ENCODE measurements around the gene TCTN1. TPM values are rescaled to one million over a fixed set of nuclear protein-coding genes. Genes with fewer than 3 reads are reported as not detected.

The TCTN1 gene
- total RNA-seq, 4 donors from 2014 or later, result 19.4 to 32.5 (median 30.5) TPM

- 73% methylated on average over 2 of the region's 4 CpGs; no CpG with 5 or more reads in 1 of the 2 donors for WGBS, 2 donors (ENCODE audit: low coverage in 1 of 2)
- Histone ChIP-seq H3K27me3 (no peaks in the 10 kb centered on the region), H3K27ac (no peak overlapping the region), H3K9me3 (peaks cover 0 to 9% (median 0%) of the 10 kb centered on the region in 3 donors), H3K4me1 (no peaks in the 10 kb centered on the region), H3K4me3 (no peak overlapping the region), H3K36me3 (peaks cover 0 to 10% of the 10 kb centered on the region in 2 donors)
- ATAC-seq, result no peak
- TF ChIP-seq CTCF (IDR thresholded peaks at IDR 0.05), result no peak
- no peak for TF ChIP-seq POLR2A (IDR thresholded peaks at IDR 0.05)
- no peak for TF ChIP-seq POLR2AphosphoS5 (IDR thresholded peaks at IDR 0.05)
- TF ChIP-seq EP300 (IDR thresholded peaks at IDR 0.05), result no peak
Measured at GRCh38 chr12:110676171-110676570, 62.2 kb downstream of the TCTN1 start.

GRCh38 chr12:110677206-110677911 is 63.4 kb downstream of the TCTN1 start:
- Histone ChIP-seq H3K27ac (peak overlapping the region in 2 of 4 donors; percentile 24 to 31), H3K4me3 (no peak overlapping the region), H3K27me3 (no peaks in the 10 kb centered on the region), H3K9me3 (peaks cover 0 to 9% (median 0%) of the 10 kb centered on the region in 3 donors), H3K36me3 (peaks cover 0 to 14% of the 10 kb centered on the region in 2 donors), H3K4me1 (no peaks in the 10 kb centered on the region)
- WGBS, 2 donors (ENCODE audit: low coverage in 1 of 2), result 64 to 100% methylated on average over 1 to 4 of the region's 5 CpGs
- peak; percentile 13 for ATAC-seq
- TF ChIP-seq CTCF (IDR thresholded peaks at IDR 0.05) (no peak), POLR2AphosphoS5 (IDR thresholded peaks at IDR 0.05) (no peak), POLR2A (IDR thresholded peaks at IDR 0.05) (no peak), EP300 (IDR thresholded peaks at IDR 0.05) (no peak)

- no peaks in the 10 kb centered on the region for H3K27me3 ChIP-seq
- peak overlapping the region in 2 of 4 donors; percentile 24 to 31 for H3K27ac ChIP-seq
- H3K4me3 ChIP-seq, result no peak overlapping the region
- TF ChIP-seq POLR2A (IDR thresholded peaks at IDR 0.05), result no peak
- no peak for TF ChIP-seq EP300 (IDR thresholded peaks at IDR 0.05)
- no peak for TF ChIP-seq CTCF (IDR thresholded peaks at IDR 0.05)
- TF ChIP-seq POLR2AphosphoS5 (IDR thresholded peaks at IDR 0.05), result no peak
- H3K36me3 ChIP-seq, result peaks cover 0 to 18% of the 10 kb centered on the region in 2 donors
- H3K9me3 ChIP-seq, result peaks cover 0 to 9% (median 0%) of the 10 kb centered on the region in 3 donors
- ATAC-seq, result no peak
- 91 to 100% methylated on average over 1 of the region's 4 CpGs for WGBS, 2 donors (ENCODE audit: low coverage in 1 of 2)
- no peaks in the 10 kb centered on the region for H3K4me1 ChIP-seq
Measured at GRCh38 chr12:110677982-110678381, 64.1 kb downstream of the TCTN1 start.

GRCh38 chr12:110679201-110679600 is 65.3 kb downstream of the TCTN1 start:
- no peak for ATAC-seq
- no peak for TF ChIP-seq POLR2AphosphoS5 (IDR thresholded peaks at IDR 0.05)
- no peak for TF ChIP-seq POLR2A (IDR thresholded peaks at IDR 0.05)
- TF ChIP-seq CTCF (IDR thresholded peaks at IDR 0.05), result no peak
- TF ChIP-seq EP300 (IDR thresholded peaks at IDR 0.05), result no peak
- Histone ChIP-seq H3K4me3 (no peak overlapping the region), H3K4me1 (no peaks in the 10 kb centered on the region), H3K27ac (no peak overlapping the region), H3K36me3 (peaks cover 0 to 25% of the 10 kb centered on the region in 2 donors), H3K27me3 (no peaks in the 10 kb centered on the region), H3K9me3 (peaks cover 0 to 9% (median 0%) of the 10 kb centered on the region in 3 donors)
- WGBS, 2 donors (ENCODE audit: low coverage in 1 of 2), result no CpG with 5 or more reads among the region's 12 CpGs

GRCh38 chr12:110680032-110680431 is 66.1 kb downstream of the TCTN1 start:
- Histone ChIP-seq H3K36me3 (peaks cover 0 to 30% of the 10 kb centered on the region in 2 donors), H3K27ac (no peak overlapping the region), H3K9me3 (peaks cover 0 to 2% (median 0%) of the 10 kb centered on the region in 3 donors), H3K27me3 (no peaks in the 10 kb centered on the region), H3K4me1 (no peaks in the 10 kb centered on the region), H3K4me3 (no peak overlapping the region)
- ATAC-seq, result no peak
- 73% methylated on average over 1 of the region's 1 CpG; no CpG with 5 or more reads in 1 of the 2 donors for WGBS, 2 donors (ENCODE audit: low coverage in 1 of 2)
- TF ChIP-seq POLR2AphosphoS5 (IDR thresholded peaks at IDR 0.05) (no peak), EP300 (IDR thresholded peaks at IDR 0.05) (no peak), CTCF (IDR thresholded peaks at IDR 0.05) (no peak), POLR2A (IDR thresholded peaks at IDR 0.05) (no peak)

Data from gastroesophageal sphincter (tissue), 4 donors.